Astrocyte (in vitro differentiated cells and primary cell): Measurements from ENCODE around the gene ELMO3. TPM values are rescaled to one million over a fixed set of nuclear protein-coding genes. Genes with fewer than 3 reads are reported as not detected.
A peak's percentile ranks its signal among the peaks of the same experiment; 100 is the strongest.

Experiments used
- DNase-seq: peaks from one replicate; pipeline ENCODE4 v3.0.0-alpha.2; 2010; ENCODE audit warnings: low read depth
- FAIRE-seq: peaks from 2 replicates; lab custom pipeline; 2011; peaks lifted over from hg19 to GRCh38; lab: Jason Lieb, UNC
- H2AFZ ChIP-seq: 2 replicates; pipeline ENCODE4 v1.6.0; 2012; ENCODE audit warnings: low read depth, low read length, inconsistent platforms
- H3K27ac ChIP-seq: 2 replicates; pipeline ENCODE4 v1.5.1; 2011; ENCODE audit warnings: low read depth, low read length, inconsistent platforms
- H3K27me3 ChIP-seq: 2 replicates; pipeline ENCODE4 v1.6.0; 2011; ENCODE audit warnings: low read length, inconsistent platforms; ENCODE audit not compliant: insufficient read depth
- H3K36me3 ChIP-seq: 2 replicates; pipeline ENCODE4 v1.5.1; 2011; ENCODE audit warnings: low read length, inconsistent platforms; ENCODE audit not compliant: insufficient read depth
- H3K4me1 ChIP-seq: 2 replicates; pipeline ENCODE4 v1.5.1; 2011; ENCODE audit warnings: low read length, inconsistent platforms; ENCODE audit not compliant: insufficient read depth
- H3K4me2 ChIP-seq: 2 replicates; pipeline ENCODE4 v1.6.0; 2012; ENCODE audit warnings: low read length, inconsistent platforms
- H3K4me3 ChIP-seq: 2 replicates; pipeline ENCODE4 v1.5.1; 2011; ENCODE audit warnings: low read depth, mild to moderate bottlenecking, low read length, inconsistent platforms; ENCODE audit not compliant: insufficient read depth
- H3K79me2 ChIP-seq: 2 replicates; pipeline ENCODE4 v1.6.0; 2012; ENCODE audit warnings: mild to moderate bottlenecking, low read length, inconsistent platforms; ENCODE audit not compliant: insufficient read depth
- H3K9ac ChIP-seq: 2 replicates; pipeline ENCODE4 v1.6.0; 2012; ENCODE audit warnings: mild to moderate bottlenecking, low read length, inconsistent platforms
- H3K9me3 ChIP-seq: 2 replicates; pipeline ENCODE4 v1.5.1; 2012; ENCODE audit warnings: low read depth, mild to moderate bottlenecking, low read length, inconsistent platforms; ENCODE audit not compliant: insufficient read depth
- H4K20me1 ChIP-seq: 2 replicates; pipeline ENCODE4 v1.6.0; 2012; ENCODE audit warnings: low read length, inconsistent platforms; ENCODE audit not compliant: insufficient read depth
- H3K27ac Mint-ChIP-seq: one replicate; pipeline ENCODE4 v1.8.0; 2021; ENCODE audit warnings: mild to moderate bottlenecking, mixed read lengths; ENCODE audit not compliant: unreplicated experiment
- H3K27me3 Mint-ChIP-seq: one replicate; pipeline ENCODE4 v1.8.0; 2021; ENCODE audit warnings: low read depth, mixed read lengths; ENCODE audit not compliant: unreplicated experiment
- H3K36me3 Mint-ChIP-seq: one replicate; pipeline ENCODE4 v1.8.0; 2021; ENCODE audit warnings: low read depth, mixed read lengths; ENCODE audit not compliant: unreplicated experiment
- H3K4me1 Mint-ChIP-seq: one replicate; pipeline ENCODE4 v1.8.0; 2021; ENCODE audit warnings: low read depth, mixed read lengths; ENCODE audit not compliant: unreplicated experiment
- H3K4me3 Mint-ChIP-seq: one replicate; pipeline ENCODE4 v1.8.0; 2021; ENCODE audit warnings: mild to moderate bottlenecking, moderate library complexity, mixed read lengths; ENCODE audit not compliant: unreplicated experiment
- H3K9me3 Mint-ChIP-seq: one replicate; pipeline ENCODE4 v1.8.0; 2021; ENCODE audit warnings: mild to moderate bottlenecking, mixed read lengths; ENCODE audit not compliant: unreplicated experiment
- CTCF ChIP-seq: IDR thresholded peaks from 2 replicates; pipeline ENCODE4 v1.5.1; 2011; ENCODE audit warnings: low read depth, mild to moderate bottlenecking, inconsistent platforms, low read length, moderate library complexity; ENCODE audit not compliant: insufficient read depth
- EZH2 ChIP-seq: IDR thresholded peaks from 2 replicates; pipeline ENCODE4 v1.6.1; 2012; ENCODE audit warnings: mild to moderate bottlenecking, low read length, inconsistent platforms; ENCODE audit not compliant: insufficient read depth
- total RNA-seq: library from RNA; stranded (reverse); gene quantifications from 2 replicates; pipeline ENCODE4 v1.2.1, GENCODE V29; 2021

ELMO3 gene
- total RNA-seq, 1 donor from 2014 or later, result 1.4 TPM

DNA sequence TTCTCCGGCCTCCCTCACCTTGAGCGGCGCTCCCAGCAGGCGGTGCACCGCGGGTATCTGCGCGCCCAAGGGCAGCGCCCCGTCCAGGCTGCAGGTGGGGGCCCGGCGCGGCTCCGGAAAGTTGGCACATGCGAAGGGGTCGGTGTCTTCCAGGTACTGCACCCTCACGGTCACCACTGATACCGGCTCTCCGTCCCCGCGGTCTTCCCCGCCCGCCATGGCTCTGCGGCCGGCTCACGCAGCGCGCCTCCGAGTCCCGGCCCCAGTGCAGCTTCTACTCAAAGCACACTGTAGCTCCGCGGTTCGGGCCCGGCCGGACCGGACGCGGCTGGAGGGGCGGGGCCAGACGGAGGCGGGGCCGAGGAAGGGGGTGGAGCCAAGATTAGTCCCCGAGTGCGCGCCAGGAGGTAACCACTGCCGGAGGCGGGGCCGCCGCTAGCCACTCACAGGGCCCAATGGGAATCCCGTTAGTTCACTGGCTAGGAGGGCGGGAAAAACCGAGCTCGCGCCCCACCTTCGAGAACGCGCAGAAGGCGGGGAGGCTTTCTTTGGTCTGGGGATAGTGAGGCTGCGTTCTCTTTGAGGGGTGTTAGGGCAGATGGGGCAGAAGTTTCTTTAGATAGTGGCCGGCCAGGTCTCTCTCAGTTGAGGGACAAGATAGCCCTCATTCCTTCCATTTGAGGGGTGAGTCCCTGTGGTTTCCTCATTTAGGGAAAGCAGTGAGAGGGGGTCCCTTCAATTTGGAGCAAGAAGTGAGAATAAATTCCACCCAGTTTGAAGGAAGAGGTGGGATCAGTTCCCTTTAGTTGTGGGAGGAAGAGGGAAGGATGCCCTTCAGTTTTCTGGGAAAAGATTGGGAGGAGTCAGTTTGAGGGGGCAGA lies 48.5 kb downstream of the ELMO3 start, which contains the start of gene FHOD1:
TSS of gene FHOD1 (minus strand) at position 290 of the 881 bp plus-strand sequence. CDS start at position 219, 71 bp downstream.
- peak; percentile 81 for DNase-seq

DNA sequence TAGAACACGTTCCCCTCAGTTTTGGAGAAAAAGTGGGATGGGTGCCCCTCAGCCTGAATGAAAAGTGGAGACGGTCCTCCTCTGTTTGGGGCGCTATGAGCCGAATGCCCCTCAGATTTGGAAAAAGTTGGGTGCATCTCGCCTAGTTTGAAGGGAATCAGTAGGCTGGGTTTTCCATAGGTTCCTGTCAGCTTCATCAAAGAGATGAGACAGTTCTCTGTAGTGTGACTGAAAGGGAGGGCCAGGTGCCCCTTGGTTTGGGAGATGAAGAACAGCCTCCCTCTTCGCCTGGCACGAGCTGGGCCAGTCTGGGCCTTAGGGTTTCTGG lies 49.1 kb downstream of the ELMO3 start:
- peak overlapping the region; percentile 78 for H3K9ac ChIP-seq
- H3K4me1 Mint-ChIP-seq, result peaks cover 27% of the 10 kb centered on the region
- peak overlapping the region; percentile 89 for H3K4me3 Mint-ChIP-seq

More for the DNA sequence above, 48.5 kb downstream of the ELMO3 start, which contains the start of gene FHOD1:
- peaks cover 50% of the 10 kb centered on the region for H3K4me1 ChIP-seq
- H3K9ac ChIP-seq, result peak within 1 kb of the TSS; percentile 82
- TF ChIP-seq CTCF (no peak), EZH2 (no peak)
- peak within 1 kb of the TSS; percentile 72 for H3K27ac ChIP-seq
- H3K36me3 ChIP-seq, result no peaks in the 10 kb centered on the region
- peak within 1 kb of the TSS; percentile 95 for H3K4me2 ChIP-seq
- no peaks in the 10 kb centered on the region for H3K9me3 ChIP-seq
- H4K20me1 ChIP-seq, result no peaks in the 10 kb centered on the region
- Mint-ChIP-seq H3K27me3 (peaks cover 16% of the 10 kb centered on the region), H3K36me3 (no peaks in the 10 kb centered on the region), H3K27ac (peak within 1 kb of the TSS; percentile 64), H3K4me1 (peaks cover 29% of the 10 kb centered on the region), H3K9me3 (no peaks in the 10 kb centered on the region), H3K4me3 (peak within 1 kb of the TSS; percentile 89)
- H2AFZ ChIP-seq, result peak within 1 kb of the TSS; percentile 77
- FAIRE-seq, result no peak
- peak within 1 kb of the TSS; percentile 74 for H3K4me3 ChIP-seq
- no peaks in the 10 kb centered on the region for H3K27me3 ChIP-seq
- H3K79me2 ChIP-seq, result peaks cover 35% of the 10 kb centered on the region

More for the DNA sequence above, 49.1 kb downstream of the ELMO3 start:
- H3K4me3 ChIP-seq, result peak overlapping the region; percentile 63
- H3K27ac ChIP-seq, result peak overlapping the region; percentile 20
- peak overlapping the region; percentile 95 for H3K4me2 ChIP-seq
- peaks cover 16% of the 10 kb centered on the region for H3K27me3 Mint-ChIP-seq
- no peaks in the 10 kb centered on the region for H4K20me1 ChIP-seq
- H3K4me1 ChIP-seq, result peaks cover 48% of the 10 kb centered on the region
- no peaks in the 10 kb centered on the region for H3K27me3 ChIP-seq
- DNase-seq, result no peak
- no peaks in the 10 kb centered on the region for H3K36me3 Mint-ChIP-seq
- peaks cover 30% of the 10 kb centered on the region for H3K79me2 ChIP-seq
- peak overlapping the region; percentile 77 for H2AFZ ChIP-seq
- H3K9me3 ChIP-seq, result no peaks in the 10 kb centered on the region
- TF ChIP-seq CTCF (no peak), EZH2 (no peak)
- H3K27ac Mint-ChIP-seq, result peak overlapping the region; percentile 64
- H3K36me3 ChIP-seq, result no peaks in the 10 kb centered on the region
- no peak for FAIRE-seq
- no peaks in the 10 kb centered on the region for H3K9me3 Mint-ChIP-seq
